ENCODE results near the gene TMEM184A.
"Not testable (repeated sequence)": the region's sequence is repeated elsewhere in the genome, so short reads cannot be mapped to it uniquely, and the experiment has no call there.

The TMEM184A gene

DNA sequence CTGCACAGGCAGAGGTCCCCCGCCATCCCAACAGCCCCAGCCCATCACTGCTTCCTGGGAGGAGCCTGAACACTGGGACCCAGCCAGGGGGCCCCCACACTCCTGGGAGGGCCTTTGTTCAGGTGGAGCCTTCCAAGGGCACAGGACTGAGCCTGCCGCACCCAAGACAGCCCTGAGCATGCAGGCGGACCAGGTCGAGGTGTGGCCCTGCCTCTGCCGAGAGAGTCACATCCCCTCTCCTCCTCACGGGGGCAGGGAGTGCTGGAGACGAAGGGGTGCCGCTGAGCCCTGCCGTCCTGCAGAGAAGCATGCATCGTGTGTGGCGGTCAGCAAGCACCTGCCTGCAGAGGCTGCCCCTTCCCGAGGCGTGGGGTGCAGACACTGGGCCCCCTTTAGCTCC lies 32.8 kb downstream of the TMEM184A start:
- DNase-seq (ENCODE audit: low read depth in 2 of 2) = no peak

DNA sequence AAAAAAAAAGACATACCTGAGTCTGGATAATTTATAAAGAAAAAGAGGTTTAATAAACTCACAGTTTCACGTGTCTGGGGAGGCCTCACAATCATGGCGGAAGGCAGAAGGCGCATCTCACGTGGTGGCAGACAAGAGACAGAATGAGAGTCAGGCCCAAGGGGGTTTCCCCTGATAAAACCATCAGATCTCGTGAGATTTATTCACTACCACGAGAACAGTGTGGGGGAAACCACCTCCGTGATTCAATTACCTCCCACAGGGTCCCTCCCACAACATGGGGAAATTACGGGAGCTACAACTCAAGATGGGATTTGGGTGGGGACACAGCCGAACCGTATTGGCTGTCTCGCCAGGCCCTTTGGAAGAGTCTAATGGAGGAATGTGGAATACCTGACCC lies 34.5 kb downstream of the TMEM184A start:
- DNase-seq (ENCODE audit: low read depth in 2 of 2) = no peak

DNA sequence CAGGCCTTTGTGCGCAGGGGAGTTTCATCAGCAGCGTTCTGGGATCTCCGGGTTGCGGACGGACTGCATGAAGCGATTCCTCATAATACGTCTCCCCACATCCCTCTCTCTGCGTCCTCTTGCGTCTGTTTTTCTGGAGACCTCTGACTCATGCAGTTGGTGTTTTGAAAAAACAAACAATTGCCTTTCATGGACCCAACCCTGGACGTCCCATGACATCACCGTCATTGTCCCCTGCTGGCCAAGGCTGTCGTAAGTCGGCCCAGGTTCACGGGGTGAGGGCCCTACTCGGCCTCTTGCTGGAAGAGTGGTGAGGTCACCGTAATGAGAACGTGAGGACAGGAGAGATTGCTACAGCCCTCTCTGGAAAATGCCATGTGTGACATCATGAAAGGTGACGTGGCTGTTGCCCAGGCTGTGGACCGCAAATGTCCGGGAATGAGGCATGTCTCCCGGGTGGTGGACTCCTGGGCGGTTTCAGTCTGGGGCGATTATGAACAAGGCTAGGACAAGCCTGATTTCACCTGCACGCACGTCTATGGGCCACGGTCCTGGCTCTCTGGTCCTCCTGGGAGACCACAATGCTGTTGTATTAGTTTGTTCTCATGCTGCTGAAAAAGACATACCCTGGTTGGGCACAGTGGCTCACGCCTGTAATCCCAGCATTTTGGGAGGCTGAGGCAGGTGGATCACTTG lies 35.3 kb downstream of the TMEM184A start:
- no peak for DNase-seq (ENCODE audit: low read depth in 2 of 2)

DNA sequence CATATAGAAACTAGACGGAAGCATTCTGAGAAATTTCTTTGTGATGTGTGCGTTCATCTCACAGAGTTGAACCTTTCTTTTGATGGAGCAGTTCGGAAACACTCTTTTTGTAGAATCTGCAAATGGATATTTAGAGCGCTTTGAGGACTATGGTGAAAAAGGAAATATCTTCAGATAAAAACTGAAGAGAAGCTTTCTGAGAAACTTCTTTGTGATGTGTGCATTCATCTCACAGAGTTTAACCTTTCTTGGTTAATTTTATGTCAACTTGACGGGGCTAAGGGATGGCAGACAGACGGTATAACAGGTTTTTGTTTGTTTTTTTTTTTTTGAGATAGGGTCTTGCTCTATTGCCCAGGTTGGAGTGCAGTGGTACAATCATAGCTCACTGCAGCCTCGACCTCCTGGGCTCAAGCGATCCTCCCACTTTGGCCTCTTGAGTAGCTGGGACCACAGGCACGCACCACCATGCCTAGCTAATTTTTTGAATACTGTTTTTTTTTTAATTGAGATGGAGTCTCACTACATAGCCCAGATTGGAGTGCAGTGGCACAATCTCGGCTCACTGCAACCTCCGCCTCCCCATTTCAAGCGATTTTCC lies 36.6 kb downstream of the TMEM184A start:
- DNase-seq (ENCODE audit: low read depth in 2 of 2) = not testable (repeated sequence)

DNA sequence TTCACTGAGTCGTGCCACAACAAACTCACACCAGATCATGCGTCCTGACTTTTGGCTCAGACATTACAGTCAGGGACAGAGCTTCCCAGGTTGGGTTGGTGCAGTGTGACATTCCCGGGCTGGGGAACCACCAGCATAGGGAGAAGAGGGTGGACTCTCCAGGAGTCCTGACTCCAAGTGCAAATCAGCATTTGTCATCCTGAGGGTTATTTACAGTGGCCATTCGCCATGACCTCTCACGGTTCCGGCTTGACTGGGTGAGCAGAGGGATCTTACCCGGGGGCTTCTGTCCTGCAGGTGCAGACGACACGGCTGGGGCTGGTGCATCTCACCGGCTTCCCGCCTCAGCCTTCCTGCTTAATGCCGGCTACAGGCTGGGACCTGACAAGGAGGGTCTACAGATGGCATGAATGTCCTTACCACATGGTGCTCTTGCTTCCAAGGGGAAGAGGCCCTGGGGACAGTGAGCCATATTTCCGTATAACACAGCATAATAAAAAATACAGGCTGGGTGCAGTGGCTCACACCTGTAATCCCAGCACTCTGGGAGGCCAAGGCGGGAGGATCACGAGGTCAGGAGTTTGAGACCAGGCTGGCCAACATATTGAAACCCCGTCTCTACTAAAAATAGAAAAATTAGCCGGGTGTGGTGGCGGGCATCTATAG lies 39.3 kb downstream of the TMEM184A start:
- no peak for DNase-seq (ENCODE audit: low read depth in 2 of 2)

DNA sequence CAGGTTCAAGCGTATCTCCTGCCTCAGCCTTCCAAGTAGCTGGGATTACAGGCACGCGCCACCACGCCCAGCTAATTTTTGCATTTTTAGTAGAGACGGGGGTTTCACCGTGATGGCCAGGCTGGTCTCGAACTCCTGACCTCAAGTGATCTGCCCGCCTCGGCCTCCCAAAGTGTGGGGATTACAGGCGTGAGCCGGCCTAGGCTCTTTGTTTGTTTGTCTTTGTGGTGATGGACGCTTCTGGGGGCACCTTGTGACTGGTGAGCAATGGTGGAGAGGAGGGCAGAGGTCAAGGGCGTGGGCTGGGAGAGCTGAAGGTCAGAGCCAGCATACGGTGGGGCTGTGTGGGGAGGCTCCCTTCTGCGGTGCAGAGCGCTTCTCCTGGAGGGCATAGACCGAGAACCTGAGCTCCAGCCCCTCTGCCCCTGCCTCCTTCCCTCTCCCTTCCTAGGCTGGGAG lies 40.5 kb downstream of the TMEM184A start:
- DNase-seq (ENCODE audit: low read depth in 2 of 2) = not testable (repeated sequence)

DNA sequence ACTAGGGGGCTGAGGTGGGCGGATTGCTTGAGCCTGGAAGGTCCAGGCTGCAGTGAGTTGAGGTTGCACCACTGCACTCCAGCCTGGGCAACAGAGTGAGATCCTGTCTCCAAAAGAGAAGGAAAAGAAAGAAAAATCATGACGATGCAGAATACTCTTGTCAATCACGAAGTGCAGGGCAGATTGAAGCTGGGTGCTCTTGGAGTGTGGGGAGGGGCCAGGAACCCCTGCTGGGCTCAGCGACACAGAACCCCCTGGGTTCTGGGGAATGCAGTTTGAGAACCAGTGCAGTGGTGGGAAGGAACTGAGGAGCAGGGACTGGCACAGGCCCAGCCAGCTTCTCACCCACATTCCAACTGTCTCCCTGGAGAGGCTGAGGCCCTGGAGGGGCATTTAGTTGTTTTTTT lies 41.0 kb downstream of the TMEM184A start:
- no peak for DNase-seq (ENCODE audit: low read depth in 2 of 2)

DNA sequence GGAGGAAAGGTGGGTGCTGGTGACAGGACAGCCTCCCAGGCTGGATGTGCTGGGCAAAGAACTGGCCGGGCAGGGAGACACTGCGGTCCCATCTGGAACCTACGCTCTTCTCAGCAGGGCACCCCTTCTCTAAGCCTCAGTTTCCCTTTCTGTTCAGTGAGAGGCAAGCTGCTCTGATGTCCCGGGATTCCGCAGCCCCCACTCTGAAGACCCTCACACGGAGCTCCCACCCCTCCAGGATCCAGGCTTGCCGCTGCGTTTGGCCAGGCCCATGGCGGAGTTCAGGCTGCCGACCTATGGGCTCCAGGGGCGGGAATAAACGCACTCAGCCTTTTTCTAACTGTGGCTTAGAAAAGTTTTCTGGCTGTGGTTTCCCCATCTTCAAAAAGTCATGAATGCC lies 41.6 kb downstream of the TMEM184A start:
- DNase-seq (ENCODE audit: low read depth in 2 of 2) = no peak

DNA sequence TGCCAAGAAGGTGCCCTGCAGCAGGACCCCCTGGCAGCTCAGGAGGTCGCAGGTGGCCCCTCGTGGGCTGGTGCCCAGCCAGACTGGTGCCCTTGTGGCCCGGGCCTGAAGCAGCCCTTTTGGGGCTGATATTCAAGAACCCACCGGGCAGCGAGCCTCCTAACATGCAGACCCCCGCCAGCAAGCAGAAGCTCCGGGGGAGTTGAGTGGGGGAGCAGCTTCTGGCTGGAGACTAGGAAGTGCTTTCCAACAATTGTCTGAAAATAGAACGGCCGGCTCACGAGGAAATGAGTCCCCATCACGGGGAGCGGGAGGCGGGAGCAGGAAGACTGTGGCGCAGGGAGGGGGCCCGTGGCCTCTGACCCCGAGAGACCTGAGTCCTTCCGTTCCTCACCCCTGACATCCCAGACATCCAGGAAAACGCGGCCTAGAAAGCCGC lies 42.3 kb downstream of the TMEM184A start:
- no peak for DNase-seq (ENCODE audit: low read depth in 2 of 2)

DNA sequence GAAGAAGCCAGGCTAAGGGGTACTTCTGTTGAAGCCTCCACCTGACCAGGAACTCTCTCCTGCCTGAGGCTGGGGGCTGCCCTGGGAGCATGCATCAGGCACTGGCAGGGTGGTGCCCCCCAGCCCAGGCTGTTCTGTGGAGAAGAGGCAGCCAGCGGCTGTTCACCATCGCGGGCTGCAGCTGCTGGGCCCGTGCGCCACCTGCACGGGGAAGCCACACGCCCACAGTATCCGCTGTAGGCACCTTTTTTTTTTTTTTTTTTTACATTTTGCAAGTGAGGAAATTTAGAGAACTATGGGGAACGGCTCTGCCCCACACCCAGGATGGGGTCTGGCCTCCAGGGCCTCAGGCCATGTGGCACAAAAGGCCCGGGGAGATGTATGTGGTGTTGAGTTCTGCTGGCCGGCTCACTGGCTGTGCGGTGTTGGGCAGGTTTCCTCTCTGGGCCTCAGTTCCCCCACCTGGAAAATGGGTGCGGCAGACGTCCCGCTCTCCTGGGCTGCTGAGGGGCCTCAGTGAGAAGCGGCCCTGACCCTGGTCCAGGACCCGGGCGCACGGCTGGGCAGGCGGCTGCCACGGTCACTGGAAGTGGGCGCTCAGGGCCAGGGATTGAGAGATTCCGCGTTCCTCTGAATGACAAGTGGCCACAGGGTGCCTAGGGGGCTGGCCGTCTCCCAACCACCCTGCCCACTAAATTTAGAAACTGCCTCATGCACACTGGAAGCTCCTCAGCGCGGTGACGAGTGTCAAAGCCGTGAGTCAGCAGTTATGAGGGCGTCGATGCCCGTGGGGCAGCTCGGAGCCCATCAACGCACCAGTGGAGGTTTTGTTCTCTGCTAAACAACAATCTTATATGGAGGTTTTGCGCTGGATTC lies 43.0 kb downstream of the TMEM184A start:
- DNase-seq (ENCODE audit: low read depth in 2 of 2) = peak in 1 of 2 donors; percentile 21

DNA sequence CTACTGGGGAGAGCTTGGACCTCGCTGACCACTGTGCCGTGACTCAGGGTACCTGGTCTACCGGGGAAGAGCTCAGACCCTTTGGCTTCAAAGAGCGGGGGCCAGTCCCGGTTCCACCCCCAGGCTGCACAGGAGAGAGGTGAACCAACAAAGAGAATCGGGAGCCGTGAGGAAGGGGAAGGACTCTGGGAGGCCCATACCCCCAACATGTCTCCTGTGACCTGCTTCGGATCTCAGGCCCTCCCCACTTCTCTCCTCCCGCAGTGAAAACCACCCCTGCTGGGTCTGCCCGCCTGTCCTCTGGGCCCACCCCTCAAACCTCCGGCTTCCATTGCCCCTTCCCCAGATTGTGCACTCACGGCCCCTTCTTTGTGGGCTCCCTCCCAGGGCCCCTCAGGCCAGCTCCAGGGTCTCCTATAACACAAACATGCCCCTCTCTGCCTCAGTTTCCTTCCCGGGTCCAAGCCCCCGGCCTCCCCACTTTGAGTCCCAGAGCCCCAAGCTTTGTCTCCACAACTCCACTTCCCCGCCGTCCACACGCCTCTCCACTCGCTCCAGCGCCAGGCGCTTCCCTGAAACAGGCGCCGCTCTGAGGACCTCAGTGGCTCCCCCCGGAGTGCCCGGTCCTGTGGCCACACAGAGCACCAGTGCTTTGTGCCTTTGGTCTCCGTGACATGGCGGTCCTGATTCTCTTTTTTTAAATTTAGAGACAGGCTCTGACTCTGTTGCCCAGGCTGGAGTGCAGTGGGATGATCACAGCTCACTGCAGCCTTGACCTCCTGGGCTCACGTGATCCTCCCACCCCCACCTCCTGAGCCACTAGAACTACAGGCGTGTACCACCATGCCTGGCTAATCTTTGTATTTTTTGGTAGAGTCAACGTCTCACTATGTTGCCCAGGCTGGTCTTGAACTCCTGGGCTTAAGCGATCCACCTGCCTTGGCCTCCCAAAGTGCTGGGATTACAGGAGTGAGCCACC lies 44.3 kb downstream of the TMEM184A start:
- no peak for DNase-seq (ENCODE audit: low read depth in 2 of 2)

DNA sequence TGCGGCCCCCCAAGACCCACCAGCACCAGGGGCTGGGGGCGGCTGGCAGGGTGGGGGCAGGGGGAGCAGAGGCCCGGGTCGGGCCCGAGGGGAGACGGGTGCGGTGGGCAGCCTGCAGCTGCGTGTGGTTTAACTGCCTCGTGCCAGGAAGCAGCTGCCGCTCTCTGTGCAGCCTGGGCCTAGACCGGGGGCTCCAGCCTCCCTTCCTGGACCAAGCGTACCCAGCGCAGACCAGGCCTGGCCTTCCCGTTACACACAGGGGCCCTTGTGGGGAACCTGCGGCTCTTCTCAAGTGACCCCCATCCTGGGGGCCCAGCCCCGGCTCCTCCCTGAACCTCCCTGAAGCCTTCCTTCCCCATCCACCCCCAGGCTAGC lies 45.2 kb downstream of the TMEM184A start:
- no peak for DNase-seq (ENCODE audit: low read depth in 2 of 2)

DNA sequence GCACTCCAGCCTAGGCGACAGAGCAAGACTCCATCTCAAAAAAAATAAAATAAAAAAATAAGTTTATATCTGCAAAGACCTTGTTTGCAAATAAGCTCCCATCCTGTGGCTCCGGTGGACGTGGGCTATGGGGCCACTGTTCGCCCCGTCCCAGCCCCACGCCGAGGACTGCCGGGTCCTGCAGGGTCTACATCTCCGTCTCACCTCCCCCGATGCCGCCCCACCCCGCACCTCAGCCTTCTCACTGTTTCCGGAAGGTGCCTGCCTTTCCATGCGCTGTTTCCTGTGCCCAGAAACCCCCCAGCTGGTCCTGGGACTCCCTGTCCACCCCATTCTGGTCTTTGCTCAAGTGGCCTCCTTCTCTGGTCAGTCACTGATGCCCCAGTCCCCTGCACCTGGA lies 46.8 kb downstream of the TMEM184A start:
- DNase-seq (ENCODE audit: low read depth in 2 of 2) = no peak

DNA sequence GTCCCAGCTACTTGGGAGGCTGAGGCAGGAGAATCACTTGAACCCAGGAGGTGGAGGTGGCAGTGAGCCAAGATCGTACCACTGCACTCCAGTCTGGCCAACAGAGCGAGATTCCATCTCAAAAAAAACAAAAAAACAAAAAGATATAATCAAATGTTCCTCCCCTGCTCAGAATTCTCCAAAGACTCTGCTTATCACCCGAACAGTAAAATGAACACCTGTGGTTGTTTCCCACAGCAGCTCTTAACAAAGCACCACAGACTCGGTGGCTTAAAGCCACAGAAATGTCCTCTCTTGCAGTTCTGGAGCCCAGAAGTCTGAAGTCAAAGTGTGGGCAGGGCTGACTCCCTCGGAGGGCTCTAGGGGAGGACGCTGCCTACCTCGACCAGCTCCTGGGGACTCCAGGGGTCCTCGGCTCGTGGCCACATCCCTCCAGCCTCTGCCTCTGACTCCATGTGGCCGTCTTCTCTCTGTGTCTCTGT lies 47.7 kb downstream of the TMEM184A start:
- DNase-seq (ENCODE audit: low read depth in 2 of 2) = no peak

DNA sequence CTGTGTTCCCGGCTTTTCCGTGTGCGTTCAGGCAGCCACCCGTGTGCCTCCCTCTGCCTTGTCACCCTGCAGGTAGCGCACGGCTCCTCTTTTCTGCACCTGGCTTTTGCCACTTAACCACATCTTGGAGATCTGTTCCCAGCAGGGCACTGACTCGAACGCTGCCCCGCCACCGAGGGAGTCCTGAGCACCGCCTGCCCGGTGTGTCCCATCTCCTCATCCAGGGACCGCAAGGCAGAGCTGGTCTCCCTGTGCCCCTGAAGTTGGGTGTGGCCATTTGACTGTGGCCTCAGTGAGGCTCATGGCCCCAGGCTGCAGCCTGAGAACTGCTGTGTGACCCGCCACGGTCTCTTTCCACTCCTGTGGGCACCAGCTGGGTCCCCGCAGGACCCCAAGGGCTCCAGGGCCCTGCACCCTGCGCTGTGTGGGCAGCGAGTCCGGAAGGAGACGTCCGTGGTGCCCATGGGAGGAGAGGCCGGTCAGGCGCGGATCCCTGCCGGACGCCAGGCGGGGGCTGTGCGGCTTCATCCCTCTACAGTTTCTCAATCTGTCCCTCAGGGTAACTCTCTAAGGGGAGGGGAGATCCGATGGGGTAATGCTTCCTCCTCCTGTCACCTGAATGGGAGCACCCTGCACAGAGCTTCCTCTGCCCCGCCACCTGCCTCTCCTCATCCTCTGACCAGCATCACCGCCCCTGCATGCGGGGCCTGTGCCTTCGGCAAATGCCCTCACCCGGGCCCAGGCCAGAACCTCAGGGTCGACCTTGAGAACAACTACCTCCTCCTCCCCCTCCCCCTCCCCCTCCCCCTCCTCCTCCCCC lies 50.1 kb downstream of the TMEM184A start:
- DNase-seq (ENCODE audit: low read depth in 2 of 2) = no peak

DNA sequence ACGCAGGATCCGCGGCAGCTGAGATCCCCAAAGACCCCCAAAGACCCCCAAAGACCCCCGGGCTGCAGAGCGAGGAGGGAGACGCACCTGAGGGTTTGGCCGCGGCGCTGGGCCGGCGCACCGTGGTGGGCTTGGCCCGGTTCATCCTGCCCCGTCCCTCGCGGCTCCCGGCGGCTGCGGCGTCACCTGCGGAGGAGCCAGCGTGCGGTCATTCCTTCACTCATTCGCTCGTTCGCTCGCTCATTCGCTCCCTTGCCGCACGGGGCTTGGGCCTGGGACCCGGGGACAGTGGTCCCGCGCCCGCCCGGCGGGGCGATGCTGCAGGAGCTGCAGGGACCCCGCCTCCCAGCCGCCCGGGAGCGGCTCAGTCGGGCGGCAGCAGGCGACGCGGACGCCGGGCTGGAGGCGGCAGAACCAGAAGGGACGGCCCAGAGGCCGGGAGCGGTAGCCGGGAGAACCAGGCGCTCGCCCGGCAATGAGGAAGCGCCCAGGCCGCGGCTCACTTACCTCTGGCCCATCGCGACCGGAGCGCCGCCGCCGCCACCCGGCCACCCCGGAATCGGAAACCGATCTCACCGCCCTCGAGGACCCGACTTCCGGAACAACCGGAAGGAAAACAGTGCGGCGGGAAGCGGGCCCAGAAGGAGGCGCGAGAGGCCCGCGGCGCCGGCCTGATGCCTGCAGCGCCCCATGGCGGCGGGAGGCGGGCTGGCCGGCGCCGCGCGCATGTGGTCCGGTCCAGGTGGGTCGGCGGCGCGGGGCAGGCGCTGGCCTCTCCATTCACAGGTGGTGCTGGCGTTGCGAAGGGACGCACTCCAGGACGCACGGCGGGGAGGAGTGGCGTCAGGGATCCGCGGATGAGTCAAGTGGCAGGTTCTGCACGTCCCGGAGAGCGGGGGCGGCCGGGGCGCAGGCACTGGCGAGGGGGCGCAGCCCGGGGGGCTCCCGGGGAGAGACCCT lies 51.9 kb downstream of the TMEM184A start, which contains the start of gene INTS1:
INTS1 (minus strand) TSS at position 574 of the 960 bp plus-strand sequence; CDS start at position 145, 429 bp downstream.
- DNase-seq (ENCODE audit: low read depth in 2 of 2) = peak; percentile 83 to 91

DNA sequence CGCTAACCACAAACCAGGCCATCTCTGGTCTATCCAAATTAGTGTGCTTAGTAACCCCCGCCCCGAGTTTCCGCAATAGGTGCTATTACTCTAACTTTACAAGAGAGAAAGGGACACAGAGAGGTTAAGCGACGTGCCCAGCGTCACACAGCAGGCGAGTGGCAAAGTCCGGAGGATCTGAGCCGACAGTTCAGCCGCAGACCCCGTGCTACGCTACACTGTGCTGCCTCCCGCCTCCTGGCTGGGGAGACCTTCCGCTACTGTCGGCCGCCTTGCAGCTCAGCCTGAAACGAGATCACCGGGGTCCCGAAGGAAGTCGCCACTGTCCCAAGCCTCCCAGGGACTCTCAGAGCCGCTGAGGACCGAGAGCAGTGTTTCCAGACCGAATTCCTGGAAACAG lies 52.6 kb downstream of the TMEM184A start:
- DNase-seq (ENCODE audit: low read depth in 2 of 2) = no peak

DNA sequence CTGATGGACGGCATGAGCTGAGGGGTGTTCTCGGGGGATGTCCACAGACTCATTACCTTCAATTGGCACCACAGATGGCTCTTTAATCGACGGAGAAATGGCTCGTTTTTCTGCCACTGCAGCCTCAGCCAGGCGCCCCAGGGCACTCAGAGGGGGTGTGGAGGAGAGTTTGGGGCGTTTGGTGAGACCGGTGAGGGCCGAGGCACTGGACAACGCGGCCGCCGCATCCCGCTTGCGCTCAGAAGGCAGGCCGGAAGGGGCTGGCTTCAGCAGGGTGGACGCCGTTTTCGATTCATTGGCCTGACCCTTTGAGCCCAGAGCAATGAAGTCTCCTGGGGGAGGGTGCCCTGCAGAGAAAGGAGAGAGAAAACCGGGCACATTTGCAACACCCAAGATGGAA lies 53.2 kb downstream of the TMEM184A start:
- no peak for DNase-seq (ENCODE audit: low read depth in 2 of 2)

Data from stimulated activated CD8-positive, alpha-beta memory T cell treated with anti-CD3 and anti-CD28 coated beads, Interleukin-15, amount 100 ng/mL, for 48 hours (primary cell).